Endothelial cell of umbilical vein (primary cell): ENCODE measurements around the gene SDSL. TPM values are rescaled to one million over a fixed set of nuclear protein-coding genes. Genes with fewer than 3 reads are reported as not detected.

Experiments used
- BruUV-seq: library from RNA; stranded (reverse); fragments of 400-500 nt; replicated peaks from 2 replicates; lab custom pipeline; 2021; lab: Mats Ljungman, UMichigan
- CTCF ChIA-PET: fragments of 300-600, 350-600 bp; sonication (Branson Sonifier 250); formaldehyde crosslinking; loops from one replicate; lab custom pipeline; 2021; ENCODE audit warnings: antibody characterized with exemption, inconsistent platforms; lab: Charles Lee
- POLR2A ChIA-PET: fragments of 300-600, 350-600 bp; sonication (Branson Sonifier 250); formaldehyde crosslinking; loops from one replicate; lab custom pipeline; 2021; ENCODE audit warnings: antibody characterized with exemption, inconsistent platforms; lab: Charles Lee
- DNase-seq: peaks from one replicate; pipeline ENCODE4 v3.0.0-alpha.2; 2011; ENCODE audit warnings: low read depth, low spot score
- FAIRE-seq: peaks from 2 replicates; lab custom pipeline; 2011; peaks lifted over from hg19 to GRCh38; lab: Jason Lieb, UNC
- H2AFZ ChIP-seq: 2 replicates; pipeline ENCODE4 v1.6.0; 2012; ENCODE audit warnings: low read depth, low read length, control low read depth, inconsistent platforms
- H3K27ac ChIP-seq: 2 replicates; pipeline ENCODE4 v1.5.1; 2011; ENCODE audit warnings: low read depth, mild to moderate bottlenecking, control low read depth, low read length, moderate library complexity; ENCODE audit not compliant: insufficient read depth
- H3K27me3 ChIP-seq, 2 experiments: 2 replicates each; pipeline versions ENCODE4 v1.6.0 to v1.6.1; 2011; ENCODE audit warnings: low read length in 2 of 2, mixed read lengths in 1 of 2; ENCODE audit not compliant: control insufficient read depth in 2 of 2, insufficient read depth in 2 of 2
- H3K36me3 ChIP-seq, 2 experiments: 2 replicates in 1 of 2; 3 replicates in 1 of 2; pipeline ENCODE4 v1.5.1; 2011; ENCODE audit warnings: low read length in 2 of 2, mild to moderate bottlenecking in 1 of 2, moderate library complexity in 1 of 2; ENCODE audit not compliant: control insufficient read depth in 2 of 2, insufficient read depth in 2 of 2; ENCODE audit errors: extremely low read depth in 1 of 2
- H3K4me1 ChIP-seq: 3 replicates; pipeline ENCODE4 v1.5.1; 2011; ENCODE audit warnings: mild to moderate bottlenecking, low read length; ENCODE audit not compliant: control insufficient read depth, insufficient read depth; ENCODE audit errors: extremely low read depth
- H3K4me2 ChIP-seq: 2 replicates; pipeline ENCODE4 v1.6.1; 2011; ENCODE audit warnings: low read length, control low read depth, mixed read lengths; ENCODE audit not compliant: insufficient read depth
- H3K4me3 ChIP-seq, 3 experiments: fragments of 200-600 bp in 1 of 3; sonication (generic), shearing (Covaris generic) in 1 of 3; replicated peaks in 1 of 3; 2 replicates each; pipeline ENCODE4 v1.5.1; 2011 to 2016; ENCODE audit warnings: control low read depth in 3 of 3, low read length in 3 of 3, mild to moderate bottlenecking in 2 of 3, inconsistent platforms in 1 of 3, low read depth in 1 of 3, moderate library complexity in 1 of 3; ENCODE audit not compliant: insufficient read depth in 1 of 3
- H3K79me2 ChIP-seq: 2 replicates; pipeline ENCODE4 v1.6.0; 2012; ENCODE audit warnings: low read length, inconsistent platforms; ENCODE audit not compliant: control insufficient read depth, insufficient read depth
- H3K9ac ChIP-seq: replicated peaks from 2 replicates; pipeline ENCODE3; 2011; ENCODE audit warnings: low read length, control low read depth; ENCODE audit not compliant: insufficient read depth; ENCODE audit errors: extremely low read depth
- H3K9me1 ChIP-seq: replicated peaks from 3 replicates; pipeline ENCODE4 v1.6.0; 2011; ENCODE audit warnings: mild to moderate bottlenecking, low read length; ENCODE audit not compliant: control insufficient read depth, insufficient read depth; ENCODE audit errors: extremely low read depth
- H3K9me3 ChIP-seq: replicated peaks from 2 replicates; pipeline ENCODE4 v1.5.1; 2012; ENCODE audit warnings: low read length, inconsistent platforms; ENCODE audit not compliant: control insufficient read depth, insufficient read depth
- H4K20me1 ChIP-seq: replicated peaks from 2 replicates; pipeline ENCODE3; 2011; ENCODE audit warnings: mild to moderate bottlenecking, low read length; ENCODE audit not compliant: control insufficient read depth, insufficient read depth; ENCODE audit errors: extremely low read depth
- EZH2 ChIP-seq: IDR thresholded peaks from 2 replicates; pipeline ENCODE4 v1.6.1; 2012; ENCODE audit warnings: borderline replicate concordance, low read depth, mild to moderate bottlenecking, moderate library complexity, low read length, inconsistent platforms; ENCODE audit not compliant: severe bottlenecking
- FOS ChIP-seq: IDR thresholded peaks from 2 replicates; pipeline ENCODE4 v1.6.1; 2011; ENCODE audit warnings: mild to moderate bottlenecking, low read length, moderate library complexity, borderline replicate concordance; ENCODE audit not compliant: insufficient read depth
- GATA2 ChIP-seq: IDR thresholded peaks from 2 replicates; pipeline ENCODE4 v1.7.0; 2011; ENCODE audit warnings: low read depth, mild to moderate bottlenecking, moderate library complexity, mixed read lengths, low read length; ENCODE audit not compliant: insufficient read length, insufficient read depth
- JUN ChIP-seq: IDR thresholded peaks from 2 replicates; pipeline ENCODE4 v1.6.1; 2011; ENCODE audit warnings: borderline replicate concordance, low read depth; ENCODE audit not compliant: insufficient read length, insufficient read depth
- MYC ChIP-seq: IDR thresholded peaks from one replicate; pipeline ENCODE4 v1.6.1; 2011; ENCODE audit warnings: mild to moderate bottlenecking, low read depth, low read length
- POLR2A ChIP-seq: IDR thresholded peaks from 2 replicates; pipeline ENCODE4 v1.6.1; 2012; ENCODE audit warnings: low read depth, mild to moderate bottlenecking, control low read depth, low read length
- dilution Hi-C: fragments of 300-500 bp; cut with MboI; formaldehyde crosslinking; loops from one replicate; pipeline ENCODE4 v1.15.0; 2019; ENCODE audit warnings: low sequenced_read_pairs; ENCODE audit not compliant: extremely low pct_ligation_motif_present
- intact Hi-C: fragments of 100-400 bp; cut with micrococcal nuclease; formaldehyde crosslinking; loops from one replicate; pipeline ENCODE4 v1.10.0; 2022
- polyA plus RNA-seq, 4 experiments: library from polyadenylated mRNA; depleted of rRNA in 3 of 4; stranded (reverse) in 3 of 4; unstranded in 1 of 4; fragments of >200 nt; gene quantifications; 2 replicates each; pipeline versions ENCODE4 v1.2.1 to v1.2.3, GENCODE V29; 2011 to 2012; ENCODE audit warnings: missing spikeins in 1 of 4
- total RNA-seq: library from RNA; stranded (reverse); gene quantifications from 2 replicates; pipeline ENCODE4 v1.2.3, GENCODE V29; 2021
- TF ChIP-seq, protein P1 (sequence below), 2 donors: IDR thresholded peaks; 1 replicate in 1 of 2; 2 replicates in 1 of 2; pipeline ENCODE4 v1.5.1; 2011; ENCODE audit warnings: low read length in 2 of 2, mild to moderate bottlenecking in 2 of 2, moderate library complexity in 2 of 2, control low read depth in 1 of 2, inconsistent platforms in 1 of 2, low read depth in 1 of 2; ENCODE audit not compliant: insufficient read depth in 1 of 2; ENCODE audit errors: extremely low read depth in 1 of 2
- TF ChIP-seq, protein P2 (sequence below): IDR thresholded peaks from 2 replicates; pipeline ENCODE4 v1.6.1; 2011; ENCODE audit not compliant: insufficient read depth, insufficient read length

The SDSL gene
- total and polyA plus RNA-seq, 2 donors (not counting 3 experiments of a cell fraction or from before 2014, with no cell fraction given), result 5.7 to 16.9 TPM

DNA sequence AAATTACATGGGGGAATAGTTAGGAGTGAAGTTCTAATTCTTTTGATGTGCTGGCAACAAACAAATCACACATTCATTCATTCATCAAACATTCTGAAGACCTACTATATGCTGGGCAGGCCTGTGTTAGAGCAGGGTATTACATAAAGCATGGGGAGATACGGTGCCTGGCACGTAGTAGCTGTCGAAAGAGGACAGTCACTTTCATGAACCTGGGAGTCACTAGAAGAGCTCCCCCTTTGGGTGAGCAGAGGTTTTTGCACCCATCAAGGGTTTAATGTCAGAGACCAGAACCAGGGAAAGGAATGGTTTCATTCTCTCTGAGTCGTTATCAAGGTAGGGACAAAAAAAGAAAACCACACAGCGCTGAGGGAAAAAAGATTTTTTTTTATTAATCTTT lies 39.5 kb downstream of the SDSL start:
- DNase-seq, result no peak

DNA sequence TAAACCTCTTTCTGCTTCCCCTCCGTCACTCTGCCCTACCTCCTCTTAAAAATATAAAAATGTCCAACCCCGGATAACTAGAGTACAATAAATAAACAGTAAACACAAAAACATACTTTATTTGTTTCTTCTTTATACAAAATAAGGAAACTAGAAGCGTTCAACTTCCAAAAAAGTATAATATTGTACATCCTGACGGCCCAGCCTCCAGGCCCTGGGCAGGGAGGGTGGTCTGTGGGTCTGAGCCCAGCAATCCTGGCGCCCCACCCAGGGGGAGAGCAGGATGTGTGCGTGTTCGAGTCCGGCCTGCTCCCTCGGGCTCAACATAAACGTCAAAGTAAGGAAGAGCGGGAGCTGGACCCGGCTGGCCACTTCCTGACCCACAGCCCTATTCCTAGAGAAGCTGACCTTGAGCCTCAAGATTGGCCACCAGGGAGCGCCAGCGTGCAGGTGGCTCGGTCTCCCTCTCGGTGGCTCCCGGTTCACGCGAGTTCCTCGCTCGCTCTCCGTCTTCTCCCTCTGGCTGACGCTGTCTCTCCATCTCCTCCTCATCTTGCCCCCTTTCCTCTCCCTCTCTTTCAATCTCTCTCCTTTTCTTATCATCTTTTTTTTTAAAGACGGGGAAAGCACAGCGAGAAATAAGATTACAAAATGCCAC lies 40.1 kb downstream of the SDSL start:
- no peak overlapping the region for H2AFZ ChIP-seq
- FAIRE-seq, result peak; percentile 88

More for the DNA sequence above, 39.5 kb downstream of the SDSL start:
- dilution Hi-C loops, result no loop called here
- no peaks in the 10 kb centered on the region for H3K9me3 ChIP-seq
- H3K27me3 ChIP-seq, result peaks cover 26 to 48% of the 10 kb centered on the region in 2 experiments
- H4K20me1 ChIP-seq, result no peaks in the 10 kb centered on the region
- H3K9me1 ChIP-seq, result no peaks in the 10 kb centered on the region
- FAIRE-seq, result peak; percentile 70
- H3K4me2 ChIP-seq, result no peak overlapping the region
- no peak overlapping the region for H3K9ac ChIP-seq
- no peaks in the 10 kb centered on the region for H3K79me2 ChIP-seq
- no peak overlapping the region for H2AFZ ChIP-seq
- no peak overlapping the region for H3K4me3 ChIP-seq
- no peak overlapping the region for H3K27ac ChIP-seq
- intact Hi-C loops, result loop anchor here (1.0 to 5.0 kb wide), 4 partner anchors 267 to 451 kb away; no protein-coding TSS in a partner anchor
- ChIA-PET CTCF (interaction anchor here (0.6 to 4.2 kb wide), 32 partner anchors 8 to 1047 kb away, joined by 3 to 112 read pairs (median 4); partner anchors contain the start of genes LHX5 and SDSL), POLR2A (no interaction called here)
- no peaks in the 10 kb centered on the region for H3K36me3 ChIP-seq
- no peak for TF ChIP-seq EZH2
- TF ChIP-seq, protein P1, sequence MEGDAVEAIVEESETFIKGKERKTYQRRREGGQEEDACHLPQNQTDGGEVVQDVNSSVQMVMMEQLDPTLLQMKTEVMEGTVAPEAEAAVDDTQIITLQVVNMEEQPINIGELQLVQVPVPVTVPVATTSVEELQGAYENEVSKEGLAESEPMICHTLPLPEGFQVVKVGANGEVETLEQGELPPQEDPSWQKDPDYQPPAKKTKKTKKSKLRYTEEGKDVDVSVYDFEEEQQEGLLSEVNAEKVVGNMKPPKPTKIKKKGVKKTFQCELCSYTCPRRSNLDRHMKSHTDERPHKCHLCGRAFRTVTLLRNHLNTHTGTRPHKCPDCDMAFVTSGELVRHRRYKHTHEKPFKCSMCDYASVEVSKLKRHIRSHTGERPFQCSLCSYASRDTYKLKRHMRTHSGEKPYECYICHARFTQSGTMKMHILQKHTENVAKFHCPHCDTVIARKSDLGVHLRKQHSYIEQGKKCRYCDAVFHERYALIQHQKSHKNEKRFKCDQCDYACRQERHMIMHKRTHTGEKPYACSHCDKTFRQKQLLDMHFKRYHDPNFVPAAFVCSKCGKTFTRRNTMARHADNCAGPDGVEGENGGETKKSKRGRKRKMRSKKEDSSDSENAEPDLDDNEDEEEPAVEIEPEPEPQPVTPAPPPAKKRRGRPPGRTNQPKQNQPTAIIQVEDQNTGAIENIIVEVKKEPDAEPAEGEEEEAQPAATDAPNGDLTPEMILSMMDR (IDR thresholded peaks at IDR 0.05; ENCODE audit: extremely low read depth in 1 of 2, insufficient read depth in 1 of 2, low read depth in 1 of 2, low read length in 2 of 2), result peak; percentile 43 to 59
- BruUV-seq, result no TSS peak
- no peaks in the 10 kb centered on the region for H3K4me1 ChIP-seq

More for the DNA sequence above, 40.1 kb downstream of the SDSL start:
- dilution Hi-C loops (no loop called here), intact Hi-C loops (loop anchor here (1.0 to 5.0 kb wide), 3 partner anchors 271 to 450 kb away; no protein-coding TSS in a partner anchor)
- Histone ChIP-seq H4K20me1 (no peaks in the 10 kb centered on the region), H3K36me3 (no peaks in the 10 kb centered on the region), H3K9me1 (no peaks in the 10 kb centered on the region), H3K79me2 (no peaks in the 10 kb centered on the region), H3K9me3 (no peaks in the 10 kb centered on the region), H3K27ac (no peak overlapping the region), H3K4me1 (no peaks in the 10 kb centered on the region), H3K9ac (no peak overlapping the region), H3K27me3 (peaks cover 32 to 54% of the 10 kb centered on the region in 2 experiments), H3K4me3 (no peak overlapping the region), H3K4me2 (no peak overlapping the region)
- ChIA-PET POLR2A (no interaction called here), CTCF (interaction anchor here (0.6 to 4.2 kb wide), 33 partner anchors 8 to 1046 kb away, joined by 3 to 112 read pairs (median 4); partner anchors contain the start of gene LHX5)
- TF ChIP-seq, protein P2, sequence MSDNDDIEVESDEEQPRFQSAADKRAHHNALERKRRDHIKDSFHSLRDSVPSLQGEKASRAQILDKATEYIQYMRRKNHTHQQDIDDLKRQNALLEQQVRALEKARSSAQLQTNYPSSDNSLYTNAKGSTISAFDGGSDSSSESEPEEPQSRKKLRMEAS, result no peak
- no peak for TF ChIP-seq JUN
- TF ChIP-seq MYC, result no peak
- TF ChIP-seq GATA2, result no peak
- no peak for TF ChIP-seq FOS
- TF ChIP-seq POLR2A, result no peak
- TF ChIP-seq, protein P1 (IDR thresholded peaks at IDR 0.05; ENCODE audit: extremely low read depth in 1 of 2, insufficient read depth in 1 of 2, low read depth in 1 of 2, low read length in 2 of 2), result peak; percentile 84 to 98
- TF ChIP-seq EZH2, result no peak
- no TSS peak for BruUV-seq
- DNase-seq, result peak; percentile 65
